Adrenal gland (tissue), 5 donors: ENCODE data around the gene CASP2.
"Not testable (repeated sequence)": the region's sequence is repeated elsewhere in the genome, so short reads cannot be mapped to it uniquely, and the experiment has no call there.

Experiments used
- CTCF ChIP-seq, 6 experiments: fragments of 450-650 bp in 4 of 6; fragments of 200-600 bp in 2 of 6; sonication (generic) in 1 of 6; IDR thresholded peaks; 1 replicate in 5 of 6; 2 replicates in 1 of 6; pipeline versions ENCODE4 v1.5.1 to v1.8.0; 2016 to 2021; ENCODE audit warnings: antibody characterized with exemption in 6 of 6, mild to moderate bottlenecking in 2 of 6, moderate library complexity in 1 of 6
- POLR2A ChIP-seq, 2 donors: fragments of 450-650 bp; IDR thresholded peaks; one replicate each; pipeline ENCODE4 v1.6.1; 2017; ENCODE audit warnings: antibody characterized with exemption in 2 of 2, mild to moderate bottlenecking in 2 of 2, moderate library complexity in 1 of 2
- donor health status: DM: no; HTN: no; CAD: no.

DNA sequence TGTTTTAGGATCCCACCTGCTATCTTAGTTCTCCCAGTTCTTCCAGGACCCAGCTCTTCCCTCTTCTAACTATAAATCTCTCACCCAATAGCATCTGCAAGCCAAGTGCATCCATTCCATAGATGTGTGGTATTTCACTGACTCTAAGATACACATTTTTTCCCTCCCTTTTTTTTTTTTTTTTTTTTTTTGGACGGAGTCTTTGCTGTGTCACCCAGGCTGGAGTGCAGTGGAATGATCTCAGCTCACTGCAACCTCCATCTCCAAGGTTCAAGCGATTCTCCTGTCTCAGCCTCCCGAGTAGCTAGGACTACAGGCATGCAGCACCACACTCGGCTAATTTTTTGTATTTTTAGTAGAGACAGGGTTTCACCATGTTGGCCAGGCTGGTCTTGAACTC is 1.7 kb downstream of the CASP2 start:
- TF ChIP-seq CTCF, POLR2A (IDR thresholded peaks at IDR 0.05): not testable (repeated sequence)
